ENCODE results near the gene RACK1.
A peak's percentile ranks its signal among the peaks of the same experiment; 100 is the strongest.

RACK1 gene

GRCh38 chr5:181192337-181193046, 51.2 kb downstream of the RACK1 start:
- no peak for DNase-seq

- DNase-seq = peak; percentile 96
Measured at GRCh38 chr5:181191526-181192336, 52.0 kb downstream of the RACK1 start.

- DNase-seq = peak; percentile 58
Measured at GRCh38 chr5:181190711-181191525, 52.8 kb downstream of the RACK1 start.

- no peak for DNase-seq
Measured at GRCh38 chr5:181189962-181190710, 53.6 kb downstream of the RACK1 start.

- DNase-seq = peak; percentile 53
Measured at GRCh38 chr5:181189363-181189961, 54.2 kb downstream of the RACK1 start.

- DNase-seq = peak; percentile 88
Measured at GRCh38 chr5:181188700-181189362, 54.9 kb downstream of the RACK1 start.

GRCh38 chr5:181187500-181188213, 56.0 kb downstream of the RACK1 start:
- DNase-seq = peak; percentile 90

- no peak for DNase-seq
Measured at GRCh38 chr5:181186986-181187499, 56.7 kb downstream of the RACK1 start.

Measured in activated CD4-positive, alpha-beta T cell treated with anti-CD3 and anti-CD28 coated beads, Interleukin-2, Interleukin-6, amounts not matched to agents 100 ng/mL and 50 ng/mL, durations not matched to agents 16 hours and 8 hours (primary cell).